Stimulated activated CD4-positive, alpha-beta T cell treated with anti-CD3 and anti-CD28 coated beads, Interleukin-4, amount 100 ng/mL, for 24 hours (primary cell): Measurements from ENCODE around the gene UBE2G1.

ENCODE experiments used
- DNase-seq: peaks from one replicate; pipeline ENCODE4 v3.0.0-alpha.2; 2020

Gene UBE2G1

DNA sequence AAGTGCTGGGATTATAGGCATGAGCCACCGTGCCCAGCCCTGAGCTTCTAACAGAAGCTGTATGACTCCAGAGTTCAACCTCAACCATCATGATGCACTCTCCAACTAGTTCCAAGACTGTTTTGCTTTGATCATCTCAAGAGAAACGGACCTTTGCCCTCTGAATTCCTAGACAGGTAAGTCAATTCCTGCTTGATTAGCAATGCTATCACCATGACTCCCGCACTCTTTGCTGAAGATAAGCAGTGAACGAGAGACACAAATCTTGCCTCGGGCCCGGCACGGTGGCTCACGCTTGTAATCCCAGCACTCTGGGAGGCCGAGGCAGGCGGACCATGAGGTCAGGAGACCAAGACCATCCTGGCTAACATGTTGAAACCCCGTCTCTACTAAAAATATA, 124.9 kb downstream of the UBE2G1 start:
- DNase-seq = no peak

DNA sequence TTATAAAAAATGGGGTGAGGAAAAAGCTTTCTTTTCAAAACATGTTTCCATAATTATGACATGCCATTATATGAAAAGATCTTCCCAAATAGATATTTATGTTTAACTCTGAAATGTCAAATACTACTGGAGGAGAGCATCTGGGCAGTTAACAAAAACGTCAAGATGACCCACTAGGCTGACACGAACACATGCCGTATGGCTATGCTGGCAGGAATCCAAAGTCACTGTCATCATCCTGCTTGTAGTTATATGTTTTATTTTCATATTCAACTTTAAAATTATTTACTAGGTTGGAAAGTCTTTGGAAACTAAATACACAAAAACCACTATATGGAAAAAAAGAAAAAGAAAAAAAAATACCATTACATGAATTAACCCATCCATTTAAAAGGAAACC, 130.0 kb downstream of the UBE2G1 start:
- DNase-seq = no peak

DNA sequence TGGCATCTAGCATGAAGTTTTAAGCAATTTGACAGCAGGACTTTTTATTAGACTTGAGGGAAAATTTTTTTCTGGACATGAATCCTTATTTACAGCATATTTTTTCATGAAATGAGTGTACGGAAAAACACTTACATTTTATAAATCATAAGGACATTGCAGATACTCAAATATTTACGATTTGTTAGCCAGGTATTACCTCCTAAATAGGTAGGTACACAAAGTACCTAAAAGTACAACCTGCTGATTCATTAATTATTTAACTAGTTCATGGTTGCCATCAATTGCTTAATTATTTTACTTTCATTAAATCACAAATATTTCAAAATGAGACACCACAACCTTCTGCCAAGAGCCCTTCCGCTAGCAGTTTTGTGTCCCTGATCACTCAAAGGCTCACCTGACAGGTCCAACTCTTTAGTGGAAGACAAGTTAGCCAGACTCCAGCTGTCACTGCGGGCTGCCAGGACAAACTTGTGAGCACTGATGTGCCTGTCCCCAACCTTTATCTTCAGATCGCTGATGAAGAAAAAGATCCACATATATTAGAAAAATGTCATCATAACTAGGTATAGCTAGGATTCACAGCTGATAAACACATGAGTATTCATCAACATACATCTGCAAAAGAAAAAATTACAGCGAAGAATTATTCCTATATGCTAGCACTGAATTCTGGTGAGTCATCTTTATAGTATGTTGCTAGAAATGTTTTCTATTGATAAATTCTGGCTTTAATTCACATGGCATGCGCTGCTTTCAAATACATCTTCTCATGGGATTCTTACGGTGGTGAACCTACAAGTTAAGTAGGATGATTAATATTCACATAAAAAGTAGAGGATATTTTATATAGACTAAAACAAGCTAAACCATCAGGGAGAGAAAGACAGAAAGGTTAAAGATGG, 130.8 kb downstream of the UBE2G1 start:
- DNase-seq = no peak

DNA sequence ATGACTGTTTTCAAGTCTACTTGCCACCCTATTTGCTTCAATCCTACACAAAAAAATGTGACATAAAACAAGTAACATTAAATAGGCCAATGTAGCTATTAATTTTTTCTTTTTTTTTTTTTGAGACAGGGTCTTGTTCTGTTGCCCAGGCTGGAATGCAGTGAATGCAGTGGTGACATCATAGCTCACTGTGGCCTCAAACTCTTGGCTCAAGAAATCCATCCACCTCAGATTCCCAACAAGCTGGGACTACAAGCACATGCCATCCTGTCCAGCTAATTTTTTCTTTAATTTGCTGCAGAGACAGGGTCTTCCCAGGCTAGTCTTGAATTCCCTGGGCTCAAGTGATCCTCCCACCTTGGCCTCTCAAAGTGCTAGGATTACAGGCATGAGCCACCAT, 132.1 kb downstream of the UBE2G1 start:
- no peak for DNase-seq

DNA sequence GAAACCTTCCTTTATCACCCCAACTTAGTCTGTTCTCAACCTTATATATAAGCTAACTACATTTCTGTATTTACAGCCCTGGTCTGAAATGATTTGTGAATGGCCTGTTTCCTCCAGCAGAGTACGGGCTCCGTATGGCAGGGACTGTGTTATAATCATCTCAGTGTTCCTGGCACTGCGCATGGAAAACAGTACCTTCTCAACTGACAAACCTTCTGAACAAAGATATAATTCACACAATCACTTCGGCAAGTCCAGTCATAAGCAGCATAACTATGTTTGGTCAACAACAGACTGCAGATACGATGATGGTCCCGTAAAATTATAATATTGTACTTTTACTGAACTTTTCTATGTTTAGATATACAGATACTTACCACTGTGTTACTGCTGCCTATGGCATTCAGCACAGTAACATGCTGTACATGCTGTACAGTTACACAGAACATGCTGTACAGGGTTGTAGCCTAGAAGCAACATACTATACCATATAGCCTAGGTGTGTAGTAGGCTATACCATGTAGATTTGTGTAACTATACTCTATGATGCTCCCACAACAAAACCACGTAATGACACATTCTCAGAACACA, 132.7 kb downstream of the UBE2G1 start:
- no peak for DNase-seq

DNA sequence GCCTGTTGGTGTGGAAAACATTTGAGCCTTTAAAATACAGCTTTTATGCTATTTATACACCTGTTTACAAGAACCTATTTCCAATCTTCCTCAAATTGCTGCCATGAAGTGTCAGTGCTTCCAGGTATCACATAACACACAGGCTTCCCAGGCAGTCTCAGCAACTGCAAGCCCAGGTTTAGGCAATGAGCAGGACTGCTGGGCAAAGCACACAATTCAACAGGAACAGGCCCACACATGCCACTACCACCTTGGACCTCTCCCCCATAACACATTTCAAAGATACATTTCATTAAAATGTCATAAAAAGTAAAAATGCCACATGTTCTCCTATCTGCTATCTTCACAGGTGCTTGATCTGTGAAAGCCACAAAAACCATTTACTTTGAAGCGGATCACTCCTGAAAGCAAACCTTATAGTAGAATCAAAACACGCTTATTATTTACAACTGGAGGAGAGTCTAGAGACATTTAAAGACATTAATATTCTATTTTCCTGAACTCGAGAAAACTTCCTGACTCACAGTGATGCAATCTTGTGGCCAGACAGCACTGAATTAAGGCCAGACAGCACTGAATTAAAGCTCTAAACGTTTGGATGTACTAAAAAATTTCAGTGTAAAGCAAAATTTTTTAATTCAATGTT, 134.2 kb downstream of the UBE2G1 start:
- DNase-seq = no peak

DNA sequence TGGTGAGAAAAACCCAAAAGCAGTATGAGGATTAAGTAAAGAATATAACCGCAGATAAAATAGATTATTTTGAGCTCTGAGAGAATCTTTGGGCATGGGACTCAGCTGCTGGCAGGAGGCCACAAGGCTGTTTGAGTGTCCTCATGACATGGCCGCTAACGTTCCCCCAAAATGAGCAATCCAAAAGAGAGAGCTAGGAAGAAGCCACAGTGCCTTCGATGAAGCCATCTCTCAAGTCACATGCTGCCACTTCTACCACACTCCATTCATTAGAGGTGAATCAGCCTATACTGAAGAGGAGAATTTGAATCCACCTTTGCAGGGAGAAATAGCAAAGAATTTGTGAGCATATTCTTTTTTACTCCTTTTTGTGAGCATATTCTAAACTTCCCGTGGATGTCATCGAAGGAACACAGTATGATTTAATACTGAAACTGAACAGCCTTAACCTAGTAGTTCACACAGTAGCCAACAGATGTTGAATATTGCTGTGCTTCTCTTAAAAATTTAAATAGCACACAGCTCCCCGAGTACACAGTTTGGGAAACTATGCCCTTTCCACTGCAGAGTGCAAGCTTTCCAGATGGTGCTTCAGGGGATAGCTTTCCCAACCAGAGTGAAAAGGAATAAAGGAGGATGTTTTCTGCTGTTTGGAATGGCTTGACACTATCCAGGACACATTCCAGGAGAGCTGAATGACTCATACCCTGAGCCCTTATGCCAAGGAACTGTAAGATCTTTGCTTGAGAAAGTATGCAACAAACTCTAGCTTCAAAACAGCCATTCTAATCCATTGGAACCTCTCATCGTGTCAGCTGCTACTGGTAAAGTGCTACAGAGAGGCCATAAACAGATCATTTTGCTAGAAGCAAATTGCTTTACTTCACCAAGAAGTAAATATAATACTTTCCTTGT, 136.6 kb downstream of the UBE2G1 start:
- no peak for DNase-seq

DNA sequence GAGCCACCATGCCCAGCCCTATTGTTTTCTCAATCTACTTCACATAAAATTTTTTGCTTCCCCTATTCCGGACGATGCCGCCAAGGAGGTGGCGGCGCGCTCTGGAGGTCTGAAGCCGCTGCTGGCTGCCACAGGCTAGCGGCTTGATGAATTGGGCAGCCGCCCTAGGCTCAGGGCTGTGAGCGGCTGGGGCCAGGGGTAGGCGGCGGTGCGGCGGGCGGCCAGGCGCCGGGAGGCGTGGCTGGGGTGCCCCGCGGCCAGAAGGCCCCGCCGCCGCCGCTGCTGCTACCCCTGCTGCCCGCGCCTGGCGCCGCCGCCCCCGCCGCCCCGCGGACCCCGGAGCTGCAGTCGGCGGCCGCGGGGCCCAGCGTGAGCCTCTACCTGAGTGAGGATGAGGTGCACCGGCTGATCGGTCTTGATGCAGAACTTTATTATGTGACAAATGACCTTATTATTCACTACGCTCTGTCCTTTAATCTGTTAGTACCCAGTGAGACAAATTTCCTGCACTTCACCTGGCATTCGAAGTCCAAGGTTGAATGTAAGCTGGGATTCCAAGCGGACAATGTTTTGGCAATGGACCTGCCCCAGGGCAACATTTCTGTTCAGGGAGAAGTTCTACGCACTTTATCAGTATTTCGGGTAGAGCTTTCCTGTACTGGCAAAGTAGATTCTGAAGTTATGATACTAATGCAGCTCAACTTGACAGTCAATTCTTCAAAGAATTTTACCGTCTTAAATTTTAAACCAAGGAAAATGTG, 144.4 kb downstream of the UBE2G1 start:
- DNase-seq = no peak

DNA sequence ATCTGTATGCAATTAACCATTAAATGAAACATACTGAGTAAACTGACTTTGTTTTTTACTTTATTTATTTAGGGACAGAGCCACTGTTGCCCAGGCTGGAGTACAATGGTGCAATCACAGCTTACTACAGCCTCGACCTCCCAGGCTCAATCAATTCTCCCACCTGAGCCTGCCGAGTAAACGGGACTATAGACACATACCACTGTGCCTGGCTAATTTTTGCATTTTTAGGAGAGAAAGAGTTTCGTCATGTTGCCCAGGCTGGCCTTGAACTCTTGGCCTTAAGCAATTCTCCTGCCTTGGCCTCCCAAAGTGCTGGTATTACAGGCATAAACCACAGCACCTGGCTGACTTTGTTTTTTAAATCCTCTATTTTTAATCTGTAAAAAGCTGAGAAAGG, 145.3 kb downstream of the UBE2G1 start:
- no peak for DNase-seq

DNA sequence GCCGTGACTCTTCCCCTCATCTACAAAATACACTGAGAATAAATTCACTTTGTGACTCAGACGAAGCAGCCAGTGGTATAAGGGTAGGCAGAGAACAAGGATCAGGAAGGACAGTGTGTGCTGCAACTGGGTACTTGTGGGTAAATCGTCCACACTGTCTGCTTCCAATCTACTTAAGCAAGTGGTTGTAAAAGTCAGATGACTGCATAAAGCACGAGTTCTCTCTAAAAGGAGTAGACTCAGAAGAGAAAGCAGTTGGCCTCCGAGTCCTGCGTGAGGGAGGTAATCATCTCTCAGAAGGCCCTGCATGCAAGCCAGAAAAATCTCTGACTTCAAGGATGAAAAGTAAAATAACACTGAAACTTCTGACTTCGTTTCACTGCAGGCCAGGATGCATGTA, 145.8 kb downstream of the UBE2G1 start:
- no peak for DNase-seq
